ENCODE results near the gene FANCM.
"Not testable (repeated sequence)": the region's sequence is repeated elsewhere in the genome, so short reads cannot be mapped to it uniquely, and the experiment has no call there.

FANCM gene

DNA sequence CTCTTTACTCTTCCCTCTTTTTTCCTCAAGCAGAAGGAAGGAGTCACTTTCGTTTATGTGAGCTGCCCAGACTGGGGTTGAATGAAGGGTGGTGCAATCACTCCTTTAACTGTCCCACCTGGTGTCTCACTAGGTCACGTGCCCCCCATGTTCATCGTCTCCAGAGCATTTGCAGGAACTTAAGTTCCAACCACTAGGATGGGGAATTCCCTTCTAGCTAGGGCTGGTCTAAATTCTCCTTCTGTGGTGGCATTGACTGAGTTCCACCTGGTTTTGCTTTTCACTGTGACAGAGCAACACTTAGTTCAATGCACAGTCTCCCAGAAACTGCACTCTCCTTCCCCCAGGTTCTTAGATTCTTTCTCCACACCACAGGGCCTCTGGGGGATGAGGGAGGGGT is 9.5 kb downstream of the FANCM start:
- DNase-seq, result no peak

DNA sequence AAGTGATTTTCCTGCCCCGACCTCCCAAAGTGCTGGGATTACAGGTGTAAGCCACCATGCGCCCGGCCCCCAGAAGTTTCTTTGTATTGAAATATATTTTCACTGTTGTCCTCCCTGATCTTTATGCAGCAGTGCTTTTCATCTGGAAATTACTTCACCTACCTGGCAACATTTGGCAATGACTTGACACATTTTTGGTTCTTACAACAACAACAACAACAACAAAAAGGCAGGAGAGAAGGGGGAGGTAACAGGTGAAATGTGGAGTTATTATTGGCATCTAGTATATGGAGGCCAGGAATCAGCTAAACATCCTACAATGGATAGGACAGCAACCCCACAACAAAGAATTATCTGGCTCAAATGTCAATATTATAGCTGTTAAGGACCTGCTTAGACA is 13.9 kb downstream of the FANCM start:
- no peak for DNase-seq

DNA sequence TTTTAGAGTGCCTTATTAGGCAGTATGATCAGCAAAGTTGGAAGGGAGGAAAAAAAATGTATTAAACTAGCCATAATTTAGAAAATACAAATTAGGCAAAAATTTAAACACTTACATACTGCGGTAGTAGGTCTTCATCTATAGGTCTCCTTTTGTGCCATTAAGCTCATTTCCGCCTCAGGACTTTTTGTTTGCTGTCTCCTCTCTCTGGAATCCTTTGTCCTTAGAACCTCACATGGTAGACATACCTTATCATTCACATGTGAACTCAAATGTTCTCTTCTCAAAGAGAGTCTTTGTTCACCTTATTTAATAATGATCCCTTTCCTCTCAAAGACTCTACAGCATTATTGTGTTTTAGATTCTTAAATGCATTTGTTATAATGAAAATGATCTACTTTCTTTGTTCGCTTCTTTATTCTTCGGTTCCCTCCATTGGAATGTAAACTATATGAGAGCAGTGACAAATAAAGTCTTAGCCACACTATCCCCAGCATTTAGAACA is 14.7 kb downstream of the FANCM start:
- DNase-seq, result no peak

DNA sequence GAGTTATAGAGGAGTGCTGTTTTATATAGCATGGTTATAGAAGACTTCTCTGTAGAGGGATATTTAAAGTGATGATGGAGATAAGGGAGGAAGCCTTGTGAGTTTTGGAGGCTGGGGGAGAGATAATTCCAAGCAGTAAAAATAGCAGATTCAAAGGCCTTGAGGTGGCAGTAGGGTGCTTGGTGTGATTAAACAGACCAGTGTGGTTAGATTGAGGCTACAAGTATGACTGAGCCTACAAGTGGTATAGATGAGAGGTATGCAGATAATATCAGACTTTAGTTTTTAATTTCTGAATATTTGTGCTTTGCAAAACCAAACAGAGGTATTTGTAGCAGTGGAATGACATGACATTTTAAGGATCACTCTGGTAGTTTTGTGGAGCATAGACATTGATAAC is 20.3 kb downstream of the FANCM start:
- no peak for DNase-seq

GRCh38 chr14:45169906-45170305 is 34.2 kb downstream of the FANCM start:
- no peak for DNase-seq

DNA sequence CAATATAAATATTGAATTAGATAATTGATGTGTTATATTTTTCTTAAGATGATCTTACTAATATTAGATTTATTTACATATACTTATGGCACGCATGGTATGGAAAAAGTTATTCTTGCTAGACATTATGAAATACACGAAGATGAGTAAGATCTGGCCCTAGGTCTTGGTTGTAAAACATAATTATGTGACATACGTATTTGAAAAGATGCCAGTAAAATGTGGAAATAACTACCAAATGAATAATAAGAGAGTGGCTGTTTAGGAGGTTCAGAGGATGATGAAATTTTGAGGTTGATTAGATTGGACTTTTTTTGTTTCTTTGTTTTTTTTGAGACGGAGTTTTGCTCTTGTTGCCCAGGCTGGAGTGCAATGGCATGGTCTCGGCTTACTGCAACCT is 41.3 kb downstream of the FANCM start:
- no peak for DNase-seq

DNA sequence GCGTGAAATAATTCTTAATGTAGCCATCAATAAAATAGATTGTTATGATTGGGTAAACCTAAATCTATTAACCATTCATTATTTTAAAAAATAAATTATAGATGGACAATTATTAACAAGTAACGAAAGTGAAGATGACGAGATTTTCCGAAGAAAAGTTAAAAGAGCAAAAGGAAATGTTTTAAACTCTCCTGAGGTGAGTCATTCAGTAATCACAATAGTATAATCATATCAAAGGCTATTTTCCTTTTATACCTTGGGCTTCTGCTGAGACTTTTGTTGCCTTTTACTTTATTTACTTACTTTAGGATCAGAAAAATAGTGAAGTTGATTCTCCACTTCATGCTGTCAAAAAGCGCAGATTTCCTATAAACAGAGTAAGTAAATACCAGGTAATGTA is 45.6 kb downstream of the FANCM start:
- DNase-seq, result no peak

- no peak for DNase-seq
Observed at GRCh38 chr14:45181806-45182205, 46.1 kb downstream of the FANCM start.

- DNase-seq, result no peak
Observed at GRCh38 chr14:45185100-45185814, 49.5 kb downstream of the FANCM start.

GRCh38 chr14:45194964-45195363 is 59.2 kb downstream of the FANCM start:
- no peak for DNase-seq

- no peak for DNase-seq
Observed at GRCh38 chr14:45198551-45198950, 62.8 kb downstream of the FANCM start.

GRCh38 chr14:45199230-45199629 is 63.5 kb downstream of the FANCM start:
- DNase-seq, result no peak

DNA sequence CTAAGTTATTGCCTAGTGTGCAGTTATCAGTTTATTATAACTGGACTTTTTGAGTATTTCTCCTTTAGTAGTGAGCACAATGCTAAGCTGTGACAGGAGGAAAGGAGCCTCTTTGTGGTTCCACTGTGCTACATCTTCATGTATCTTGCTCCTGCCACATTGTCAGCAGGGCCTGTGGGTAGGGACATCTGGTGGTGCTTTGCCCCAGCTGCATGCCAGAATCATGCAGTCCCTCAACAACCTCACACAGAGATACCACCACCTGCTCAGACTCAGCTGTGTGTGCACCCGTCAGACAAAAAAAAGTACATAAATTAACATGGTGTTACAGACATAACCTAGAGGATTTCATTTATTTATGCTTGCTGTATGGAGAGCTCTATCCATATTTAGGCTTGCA is 66.2 kb downstream of the FANCM start:
- no peak for DNase-seq

- DNase-seq, result no peak
Observed at GRCh38 chr14:45204241-45204640, 68.5 kb downstream of the FANCM start.

DNA sequence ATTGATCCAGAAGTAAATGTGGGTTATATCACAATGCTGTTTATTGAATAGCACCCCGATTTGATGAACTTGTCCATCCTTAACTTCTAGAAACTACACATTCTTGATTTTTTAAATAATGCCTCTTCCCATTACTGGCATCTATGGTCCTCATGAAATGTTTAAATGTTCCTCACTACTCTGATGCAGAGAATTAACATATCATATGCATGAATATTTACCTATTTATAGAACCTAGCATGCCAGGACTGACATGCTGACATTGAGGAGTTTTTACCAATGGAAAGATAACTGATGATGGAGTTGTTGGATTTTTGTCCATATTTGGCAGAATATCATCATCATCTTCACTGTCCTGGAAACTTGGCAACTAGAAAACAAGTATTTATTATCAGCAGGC is 74.4 kb downstream of the FANCM start:
- DNase-seq, result no peak

GRCh38 chr14:45211295-45211694 is 75.6 kb downstream of the FANCM start:
- DNase-seq, result no peak

DNA sequence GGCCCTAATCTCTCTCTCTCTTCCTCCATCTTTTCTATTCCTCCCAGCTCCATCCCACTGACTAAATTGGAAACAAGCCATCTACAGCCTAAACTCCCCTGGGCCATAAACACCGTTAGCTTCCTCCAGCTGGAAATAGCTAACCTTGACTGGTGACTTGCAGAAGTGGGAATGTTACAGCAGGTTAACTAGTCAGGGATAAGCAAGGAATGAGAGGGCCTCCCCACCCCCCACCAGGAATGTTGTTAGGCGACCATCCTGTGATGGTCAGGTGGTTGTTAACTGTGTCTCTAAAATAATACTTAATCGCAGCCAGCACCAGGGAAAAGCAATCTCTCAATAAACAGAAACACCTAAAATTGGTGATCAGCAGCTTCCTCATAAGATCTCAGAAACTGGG is 76.5 kb downstream of the FANCM start:
- DNase-seq, result no peak

DNA sequence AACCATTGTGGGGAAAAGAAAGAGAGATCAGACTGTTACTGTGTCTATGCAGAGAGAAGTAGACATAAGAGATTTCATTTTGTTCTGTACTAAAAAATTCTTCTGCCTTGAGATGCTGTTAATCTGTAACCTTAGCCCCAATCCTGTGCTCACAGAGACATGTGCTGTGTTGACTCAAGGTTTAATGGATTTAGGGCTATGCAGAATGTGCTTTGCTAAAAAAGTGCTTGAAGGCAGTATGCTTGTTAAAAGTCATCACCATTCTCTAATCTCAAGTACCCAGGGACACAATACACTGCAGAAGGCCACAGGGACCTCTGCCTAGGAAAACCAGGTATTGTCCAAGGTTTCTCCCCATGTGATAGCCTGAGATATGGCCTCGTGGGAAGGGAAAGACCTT is 78.0 kb downstream of the FANCM start:
- not testable (repeated sequence) for DNase-seq

DNA sequence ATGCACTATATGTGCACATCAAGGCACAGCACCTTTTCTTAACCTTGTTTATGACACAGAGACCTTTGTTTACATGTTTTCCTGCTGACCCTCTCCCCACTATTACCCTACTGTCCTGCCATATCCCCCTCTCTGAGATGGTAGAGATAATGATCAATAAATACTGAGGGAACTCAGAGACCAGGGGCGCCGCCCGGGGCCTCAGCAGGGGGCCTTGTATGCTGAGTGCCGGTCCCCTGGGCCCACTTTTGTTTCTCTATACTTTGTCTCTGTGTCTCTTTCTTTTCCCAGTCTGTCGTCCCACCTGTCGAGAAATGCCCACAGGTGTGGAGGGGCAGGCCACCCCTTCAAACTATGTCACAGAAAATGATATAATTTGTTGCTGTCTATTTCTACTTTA is 78.6 kb downstream of the FANCM start:
- not testable (repeated sequence) for DNase-seq

GRCh38 chr14:45222485-45223262 is 86.9 kb downstream of the FANCM start:
- no peak for DNase-seq

DNA sequence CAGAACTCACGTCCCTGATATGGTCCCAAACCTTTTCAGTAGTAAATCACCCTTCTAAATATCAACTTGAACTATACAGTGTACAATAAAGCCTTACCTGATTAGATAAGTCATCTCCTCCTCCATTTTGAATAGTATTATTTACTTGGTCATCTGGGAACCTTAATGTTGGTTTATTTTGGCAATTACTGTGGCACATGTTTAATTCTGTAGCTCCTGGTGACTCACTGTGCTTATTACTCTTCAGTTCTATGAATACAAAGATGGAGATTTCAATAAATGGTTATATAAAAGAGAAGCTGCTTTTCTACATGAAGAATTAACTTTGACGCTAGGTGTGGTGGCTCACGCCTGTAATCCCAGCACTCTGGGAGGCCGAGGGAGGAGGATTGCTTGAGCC is 91.8 kb downstream of the FANCM start:
- no peak for DNase-seq

DNA sequence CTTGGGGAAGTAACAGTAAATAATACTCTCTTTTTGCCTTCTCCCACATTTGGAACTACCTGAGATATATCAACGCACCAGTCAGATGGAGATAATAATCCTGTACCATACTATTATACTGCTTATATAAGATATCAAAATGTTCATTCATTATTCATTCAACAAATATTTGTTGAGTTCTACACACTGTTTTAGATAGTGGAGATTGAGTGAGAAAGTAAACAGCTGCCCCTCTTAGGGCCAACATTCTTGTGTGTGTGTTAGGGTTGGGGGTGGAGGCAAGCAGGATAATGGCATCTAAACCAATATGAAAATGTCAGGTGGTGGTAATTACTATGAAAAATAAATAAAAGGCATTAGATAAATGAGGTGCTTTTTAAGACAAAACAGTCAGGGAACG is 103.3 kb downstream of the FANCM start:
- no peak for DNase-seq

GRCh38 chr14:45242706-45243105 is 107.0 kb downstream of the FANCM start:
- no peak for DNase-seq

DNA sequence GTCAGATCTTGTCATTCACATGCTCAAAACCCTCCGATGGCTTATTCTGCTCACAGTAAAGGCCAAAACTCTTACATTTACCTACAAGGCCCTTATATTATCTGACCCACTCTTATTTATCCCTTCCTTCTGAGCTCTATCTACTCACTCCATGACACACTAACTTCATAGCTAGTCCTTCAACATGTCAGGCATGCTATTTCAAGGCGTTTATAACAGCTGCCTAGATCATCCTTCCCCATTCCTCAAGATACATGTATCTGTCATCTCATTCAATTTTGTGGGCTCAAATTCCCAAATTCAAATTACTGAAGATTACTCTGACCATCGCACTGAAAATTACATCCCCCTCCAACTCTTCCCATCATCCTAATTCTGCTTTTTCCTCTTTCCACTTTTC is 110.4 kb downstream of the FANCM start:
- DNase-seq, result no peak

- DNase-seq, result no peak
Observed at GRCh38 chr14:45246691-45247090, 111.0 kb downstream of the FANCM start.

Measured in activated T-cell treated with anti-CD3 and anti-CD28 coated beads, Interleukin-2, amount 50 U/mL, for 1 hour (primary cell).